Measurements from ENCODE around the gene VPS35. TPM values are rescaled to one million over a fixed set of nuclear protein-coding genes. Genes with fewer than 3 reads are reported as not detected.

VPS35 gene
- total and polyA plus RNA-seq, 2 of the 13 experiments (the other 11 are each of a cell fraction or from before 2014, with no cell fraction given): 30.7 to 136 TPM

DNA sequence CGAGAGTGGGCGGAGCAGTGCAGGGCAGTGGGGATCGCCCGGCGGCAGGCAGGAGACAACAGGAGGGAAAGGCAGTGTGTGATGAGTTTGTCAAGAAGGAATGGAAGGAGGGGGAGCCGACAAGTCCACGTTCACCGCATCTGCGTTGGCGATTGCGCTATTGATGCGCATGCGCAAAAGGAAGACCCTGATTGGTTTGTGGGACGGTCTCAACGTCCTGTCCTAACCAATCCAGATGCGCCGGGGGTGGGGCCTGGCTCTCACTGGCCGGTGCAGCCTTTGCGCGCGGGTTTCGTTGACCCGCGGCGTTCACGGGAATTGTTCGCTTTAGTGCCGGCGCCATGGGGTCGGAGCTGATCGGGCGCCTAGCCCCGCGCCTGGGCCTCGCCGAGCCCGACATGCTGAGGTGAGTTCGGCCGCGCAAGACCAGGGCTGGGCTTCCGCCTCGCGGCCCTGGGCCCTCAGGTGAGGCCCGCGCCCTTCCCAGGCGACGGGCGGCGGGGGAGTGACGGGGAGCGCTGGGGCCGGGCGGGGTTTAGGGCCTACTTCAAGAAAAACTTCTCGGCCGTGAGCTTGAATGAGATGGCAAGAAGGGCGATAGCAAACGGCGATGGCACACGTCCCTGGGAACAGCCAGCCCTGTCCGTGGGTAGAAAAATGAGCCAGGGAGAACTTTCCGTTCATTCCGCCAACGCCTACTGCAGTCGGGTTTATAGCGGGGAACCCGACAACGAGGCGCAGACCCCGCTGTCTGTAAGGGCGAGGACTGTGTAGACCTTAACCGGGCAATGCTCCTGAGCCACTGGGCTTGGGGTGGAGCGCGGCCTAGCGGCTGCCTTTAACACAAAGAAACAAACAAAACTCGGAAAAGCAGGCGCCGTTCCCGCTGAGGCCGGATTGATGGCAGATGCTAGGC lies 645 bp upstream of the VPS35 start, which contains the start of gene ORC6 (continued):
- TF ChIP-seq RAD21 (CRISPR knock-in tag; IDR thresholded peaks at IDR 0.05) (no peak; the same call in 1 of the 2 replicates), ZNF879 (CRISPR knock-in tag; IDR thresholded peaks at IDR 0.05) (no peak), NCOR1 (IDR thresholded peaks at IDR 0.05; ENCODE audit: borderline replicate concordance, low read length) (no peak; the same call in 1 of the 2 replicates), ZNF224 (CRISPR knock-in tag; IDR thresholded peaks at IDR 0.05) (no peak), HDAC2 (CRISPR knock-in tag; IDR thresholded peaks at IDR 0.05) (peak; percentile 60), PRDM10 (CRISPR knock-in tag; IDR thresholded peaks at IDR 0.05; ENCODE audit: low read depth) (peak; percentile 59), ZNF10 (CRISPR knock-in tag; IDR thresholded peaks at IDR 0.05; ENCODE audit: borderline replicate concordance, low read depth) (no peak), ZIK1 (CRISPR knock-in tag; IDR thresholded peaks at IDR 0.05; ENCODE audit: borderline replicate concordance, low read depth) (0 out of 2 replicates have a peak, but pooled peaks have one; percentile 63), WIZ (CRISPR knock-in tag; IDR thresholded peaks at IDR 0.05) (no peak), ZFP36L1 (CRISPR knock-in tag; IDR thresholded peaks at IDR 0.05) (peak; percentile 77), ZBTB25 (CRISPR knock-in tag; IDR thresholded peaks at IDR 0.05) (0 out of 2 replicates have a peak, but pooled peaks have one; percentile 22), MXD3 (CRISPR knock-in tag; IDR thresholded peaks at IDR 0.05) (no peak), AGO2 (optimal IDR thresholded peaks at IDR 0.05; ENCODE audit: low read depth, low read length) (peak; percentile 14)
- TF ChIP-seq, protein P1, sequence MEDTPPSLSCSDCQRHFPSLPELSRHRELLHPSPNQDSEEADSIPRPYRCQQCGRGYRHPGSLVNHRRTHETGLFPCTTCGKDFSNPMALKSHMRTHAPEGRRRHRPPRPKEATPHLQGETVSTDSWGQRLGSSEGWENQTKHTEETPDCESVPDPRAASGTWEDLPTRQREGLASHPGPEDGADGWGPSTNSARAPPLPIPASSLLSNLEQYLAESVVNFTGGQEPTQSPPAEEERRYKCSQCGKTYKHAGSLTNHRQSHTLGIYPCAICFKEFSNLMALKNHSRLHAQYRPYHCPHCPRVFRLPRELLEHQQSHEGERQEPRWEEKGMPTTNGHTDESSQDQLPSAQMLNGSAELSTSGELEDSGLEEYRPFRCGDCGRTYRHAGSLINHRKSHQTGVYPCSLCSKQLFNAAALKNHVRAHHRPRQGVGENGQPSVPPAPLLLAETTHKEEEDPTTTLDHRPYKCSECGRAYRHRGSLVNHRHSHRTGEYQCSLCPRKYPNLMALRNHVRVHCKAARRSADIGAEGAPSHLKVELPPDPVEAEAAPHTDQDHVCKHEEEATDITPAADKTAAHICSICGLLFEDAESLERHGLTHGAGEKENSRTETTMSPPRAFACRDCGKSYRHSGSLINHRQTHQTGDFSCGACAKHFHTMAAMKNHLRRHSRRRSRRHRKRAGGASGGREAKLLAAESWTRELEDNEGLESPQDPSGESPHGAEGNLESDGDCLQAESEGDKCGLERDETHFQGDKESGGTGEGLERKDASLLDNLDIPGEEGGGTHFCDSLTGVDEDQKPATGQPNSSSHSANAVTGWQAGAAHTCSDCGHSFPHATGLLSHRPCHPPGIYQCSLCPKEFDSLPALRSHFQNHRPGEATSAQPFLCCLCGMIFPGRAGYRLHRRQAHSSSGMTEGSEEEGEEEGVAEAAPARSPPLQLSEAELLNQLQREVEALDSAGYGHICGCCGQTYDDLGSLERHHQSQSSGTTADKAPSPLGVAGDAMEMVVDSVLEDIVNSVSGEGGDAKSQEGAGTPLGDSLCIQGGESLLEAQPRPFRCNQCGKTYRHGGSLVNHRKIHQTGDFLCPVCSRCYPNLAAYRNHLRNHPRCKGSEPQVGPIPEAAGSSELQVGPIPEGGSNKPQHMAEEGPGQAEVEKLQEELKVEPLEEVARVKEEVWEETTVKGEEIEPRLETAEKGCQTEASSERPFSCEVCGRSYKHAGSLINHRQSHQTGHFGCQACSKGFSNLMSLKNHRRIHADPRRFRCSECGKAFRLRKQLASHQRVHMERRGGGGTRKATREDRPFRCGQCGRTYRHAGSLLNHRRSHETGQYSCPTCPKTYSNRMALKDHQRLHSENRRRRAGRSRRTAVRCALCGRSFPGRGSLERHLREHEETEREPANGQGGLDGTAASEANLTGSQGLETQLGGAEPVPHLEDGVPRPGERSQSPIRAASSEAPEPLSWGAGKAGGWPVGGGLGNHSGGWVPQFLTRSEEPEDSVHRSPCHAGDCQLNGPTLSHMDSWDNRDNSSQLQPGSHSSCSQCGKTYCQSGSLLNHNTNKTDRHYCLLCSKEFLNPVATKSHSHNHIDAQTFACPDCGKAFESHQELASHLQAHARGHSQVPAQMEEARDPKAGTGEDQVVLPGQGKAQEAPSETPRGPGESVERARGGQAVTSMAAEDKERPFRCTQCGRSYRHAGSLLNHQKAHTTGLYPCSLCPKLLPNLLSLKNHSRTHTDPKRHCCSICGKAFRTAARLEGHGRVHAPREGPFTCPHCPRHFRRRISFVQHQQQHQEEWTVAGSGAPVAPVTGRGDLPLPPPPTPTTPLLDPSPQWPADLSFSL (CRISPR knock-in tag; IDR thresholded peaks at IDR 0.05): 0 out of 2 replicates have a peak, but pooled peaks have one; percentile 29
- TF ChIP-seq, protein P2, sequence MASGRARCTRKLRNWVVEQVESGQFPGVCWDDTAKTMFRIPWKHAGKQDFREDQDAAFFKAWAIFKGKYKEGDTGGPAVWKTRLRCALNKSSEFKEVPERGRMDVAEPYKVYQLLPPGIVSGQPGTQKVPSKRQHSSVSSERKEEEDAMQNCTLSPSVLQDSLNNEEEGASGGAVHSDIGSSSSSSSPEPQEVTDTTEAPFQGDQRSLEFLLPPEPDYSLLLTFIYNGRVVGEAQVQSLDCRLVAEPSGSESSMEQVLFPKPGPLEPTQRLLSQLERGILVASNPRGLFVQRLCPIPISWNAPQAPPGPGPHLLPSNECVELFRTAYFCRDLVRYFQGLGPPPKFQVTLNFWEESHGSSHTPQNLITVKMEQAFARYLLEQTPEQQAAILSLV (CRISPR knock-in tag; IDR thresholded peaks at IDR 0.05; ENCODE audit: borderline replicate concordance): no peak
